H1 (cell line): ENCODE measurements around the gene SNX6. TPM values are rescaled to one million over a fixed set of nuclear protein-coding genes. Genes with fewer than 3 reads are reported as not detected.

ENCODE experiments used
- NANOG ChIP-seq: IDR thresholded peaks from 2 replicates; pipeline ENCODE4 v1.6.1; 2011; ENCODE audit warnings: low read length, low read depth, mild to moderate bottlenecking, inconsistent platforms; ENCODE audit not compliant: insufficient read depth, poor library complexity, severe bottlenecking
- TBP ChIP-seq: IDR thresholded peaks from 2 replicates; pipeline ENCODE4 v1.6.1; 2011; ENCODE audit warnings: low read depth, low read length, improper control_type of control experiment
- polyA plus RNA-seq, 7 experiments: library from polyadenylated mRNA; depleted of rRNA in 3 of 7; stranded (reverse) in 5 of 7; unstranded in 2 of 7; fragments of >200 nt in 5 of 7; fragments of 200-250 nt in 2 of 7; gene quantifications; 1 replicate in 5 of 7; 2 replicates in 1 of 7; 4 replicates in 1 of 7; pipeline versions ENCODE4 v1.2.1 to v1.2.3, GENCODE V29; 2011 to 2013; ENCODE audit warnings: missing spikeins in 2 of 7, mixed read lengths in 2 of 7
- total RNA-seq: library from RNA; stranded (reverse); fragmentation: NEBNext Ultra II Directional; extraction: Animal tissue kit (Norgen Biotek cat#: 25700); gene quantifications from 2 replicates; pipeline ENCODE4 v1.2.1, GENCODE V29; 2021
- TF ChIP-seq, protein P1 (sequence below): IDR thresholded peaks from 2 replicates; pipeline ENCODE4 v1.6.1; 2011; ENCODE audit warnings: low read depth, mild to moderate bottlenecking, low read length; ENCODE audit not compliant: insufficient read depth

SNX6 gene
- total and polyA plus RNA-seq, 2 of the 8 experiments (the other 6 are each of a cell fraction or from before 2014, with no cell fraction given) = 53.4 to 71.1 TPM

DNA sequence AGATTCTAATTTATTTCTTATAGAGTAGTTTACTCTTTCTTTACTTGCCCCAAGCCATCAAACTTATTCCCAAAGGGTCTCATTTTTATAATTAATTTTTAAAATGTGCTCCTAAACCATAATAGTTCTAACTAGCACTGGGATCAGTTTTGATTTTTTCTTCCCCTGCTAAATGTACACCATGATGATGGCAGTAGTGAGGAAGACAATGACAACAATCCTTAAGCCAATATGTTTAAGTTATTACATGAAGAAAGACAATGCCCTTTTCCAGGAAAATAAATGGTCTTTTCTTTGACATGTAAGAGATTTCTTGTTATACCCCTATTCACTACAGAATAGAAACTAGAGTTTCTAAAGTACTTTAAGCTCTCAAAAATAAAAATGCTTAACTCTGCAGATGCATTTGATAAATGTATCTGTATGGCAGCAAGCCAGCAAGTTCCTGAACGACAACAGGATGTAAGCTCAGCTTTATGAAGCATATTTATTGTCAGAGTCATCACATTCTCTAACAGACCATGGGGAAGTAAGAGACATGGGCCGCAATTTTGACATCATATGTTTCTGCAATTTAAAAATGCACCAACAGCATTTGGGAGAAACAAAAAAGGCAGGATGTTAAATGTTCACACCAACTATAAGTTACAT lies 36.0 kb upstream of the SNX6 start (continued):
- no peak for TF ChIP-seq NANOG
- TF ChIP-seq, protein P1, sequence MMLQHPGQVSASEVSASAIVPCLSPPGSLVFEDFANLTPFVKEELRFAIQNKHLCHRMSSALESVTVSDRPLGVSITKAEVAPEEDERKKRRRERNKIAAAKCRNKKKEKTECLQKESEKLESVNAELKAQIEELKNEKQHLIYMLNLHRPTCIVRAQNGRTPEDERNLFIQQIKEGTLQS = no peak
- no peak for TF ChIP-seq TBP
